Smooth muscle cell of the coronary artery (primary cell): Measurements from ENCODE around the gene COL25A1. TPM values are rescaled to one million over a fixed set of nuclear protein-coding genes. Genes with fewer than 3 reads are reported as not detected.

ENCODE experiments used
- total RNA-seq: library from RNA; depleted of rRNA; stranded (reverse); fragments of >200 nt; gene quantifications from 2 replicates; pipeline ENCODE4 v1.2.3, GENCODE V29; 2014; ENCODE audit warnings: low replicate concordance

COL25A1 gene
- total RNA-seq, result 0.15 and 0.59 TPM in 2 replicates

DNA sequence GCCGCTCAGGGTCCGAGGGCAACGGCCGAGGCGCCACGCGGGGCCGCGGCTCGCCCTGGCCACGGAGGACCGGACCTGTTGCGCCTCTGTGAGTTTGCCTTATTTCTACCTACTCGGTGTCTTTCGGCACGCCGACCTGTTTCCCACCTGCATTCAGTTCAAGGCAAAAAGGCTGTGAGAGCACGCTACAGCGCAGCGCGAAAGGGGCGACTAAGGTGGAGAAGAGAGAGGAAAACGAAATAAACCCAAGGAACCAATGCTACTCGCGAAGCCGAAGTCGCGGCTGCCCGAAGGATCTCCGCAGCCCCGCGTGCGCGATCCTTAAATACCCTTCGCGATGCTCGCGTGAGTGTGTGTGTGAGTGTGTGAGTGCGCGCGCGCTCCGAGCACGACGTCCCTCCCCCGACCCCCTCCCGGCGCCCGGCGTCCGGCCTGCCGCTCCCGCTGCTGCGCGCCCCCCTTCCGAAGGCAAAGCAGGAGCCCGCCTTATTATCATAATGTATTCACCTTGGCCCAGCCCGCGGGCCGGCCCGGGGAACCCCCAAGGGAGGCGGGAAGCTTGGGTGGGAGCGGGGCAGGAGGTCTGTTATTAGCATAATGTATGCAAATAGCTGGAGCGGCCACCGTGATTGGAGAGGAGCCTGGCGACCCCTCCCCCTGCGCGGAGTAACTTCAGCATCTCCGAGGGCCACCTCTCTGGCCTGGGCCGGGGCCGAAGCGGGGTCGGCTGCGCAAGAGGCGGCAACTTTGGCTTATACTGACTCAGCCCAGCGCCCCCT lies at the start of gene COL25A1:
COL25A1 (minus strand) TSS at position 298 of the 779 bp plus-strand sequence.

DNA sequence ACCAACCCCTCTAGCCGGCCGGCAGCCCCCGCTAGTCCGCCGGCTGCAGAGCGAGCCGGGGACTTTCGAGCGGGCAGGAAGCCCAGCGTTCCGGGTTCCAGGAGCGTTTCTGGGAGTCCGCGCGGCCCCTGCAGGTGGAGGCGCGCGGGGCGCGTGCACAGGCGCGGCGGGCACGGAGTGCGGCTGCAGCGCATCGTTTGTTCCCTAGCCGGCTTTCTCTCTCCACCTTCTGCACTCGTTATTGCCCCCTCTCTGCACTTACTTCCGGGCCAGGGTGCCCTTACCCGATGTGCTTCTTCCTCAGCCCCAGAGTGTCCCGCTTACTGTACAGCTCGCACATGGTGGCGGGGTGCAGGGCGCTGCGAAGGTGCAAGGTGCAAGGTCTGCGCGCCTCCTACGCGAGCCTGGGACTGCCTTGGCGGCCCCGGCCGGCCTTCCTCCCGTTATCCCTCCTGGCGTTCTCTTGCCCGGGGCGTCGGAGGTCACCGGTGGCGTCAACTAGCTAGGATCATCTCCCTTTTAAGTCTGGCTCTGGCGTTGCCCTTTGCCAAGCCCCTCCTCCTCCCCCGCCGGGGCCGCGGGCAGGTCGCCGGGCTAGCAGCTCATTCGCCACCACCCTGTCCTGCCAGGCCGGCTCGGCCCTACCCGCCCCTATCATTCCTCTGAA lies 539.8 kb downstream of the COL25A1 start, which contains the start of gene ETNPPL:
ETNPPL (minus strand) TSS at position 495 of the 667 bp plus-strand sequence; CDS start at position 340, 155 bp downstream.

Other genes with a start within 250 kb of the COL25A1 start
- 8.9 and 9.2 TPM in 2 replicates for gene SEC24B, start 131.2 kb upstream of the COL25A1 start, total RNA-seq